Panc1 (cell line): Measurements from ENCODE around the gene MCF2L.

ENCODE experiments used
- POLR2AphosphoS5 ChIP-seq: IDR thresholded peaks from 2 replicates; pipeline ENCODE4 v1.6.1; 2012; ENCODE audit warnings: mild to moderate bottlenecking, low read depth, low read length, moderate library complexity
- TF ChIP-seq, protein P1 (sequence below): fragments of 450-650 bp; IDR thresholded peaks from 2 replicates; pipeline ENCODE4 v1.5.1; 2017; ENCODE audit warnings: mild to moderate bottlenecking

DNA sequence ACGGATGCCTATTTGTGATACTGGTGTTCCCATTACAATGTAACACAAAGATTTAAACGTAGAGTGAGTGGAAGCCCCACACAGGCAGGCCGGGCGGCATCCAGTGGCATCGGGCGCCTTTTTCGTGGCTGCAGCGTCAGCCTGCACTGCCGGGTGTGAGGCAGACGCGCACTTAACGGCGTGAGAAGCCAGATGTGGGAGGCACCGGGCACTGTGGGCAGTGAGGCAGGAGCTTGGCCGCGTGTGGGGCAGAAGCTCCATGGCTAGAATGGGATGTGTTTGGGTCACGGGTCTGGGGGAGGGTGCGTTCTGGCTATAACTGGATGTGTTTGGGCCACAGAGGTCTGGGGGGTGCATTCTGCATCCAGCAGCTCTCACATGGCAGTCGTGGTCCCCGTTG lies 73.4 kb downstream of the MCF2L start:
- TF ChIP-seq, protein P1, sequence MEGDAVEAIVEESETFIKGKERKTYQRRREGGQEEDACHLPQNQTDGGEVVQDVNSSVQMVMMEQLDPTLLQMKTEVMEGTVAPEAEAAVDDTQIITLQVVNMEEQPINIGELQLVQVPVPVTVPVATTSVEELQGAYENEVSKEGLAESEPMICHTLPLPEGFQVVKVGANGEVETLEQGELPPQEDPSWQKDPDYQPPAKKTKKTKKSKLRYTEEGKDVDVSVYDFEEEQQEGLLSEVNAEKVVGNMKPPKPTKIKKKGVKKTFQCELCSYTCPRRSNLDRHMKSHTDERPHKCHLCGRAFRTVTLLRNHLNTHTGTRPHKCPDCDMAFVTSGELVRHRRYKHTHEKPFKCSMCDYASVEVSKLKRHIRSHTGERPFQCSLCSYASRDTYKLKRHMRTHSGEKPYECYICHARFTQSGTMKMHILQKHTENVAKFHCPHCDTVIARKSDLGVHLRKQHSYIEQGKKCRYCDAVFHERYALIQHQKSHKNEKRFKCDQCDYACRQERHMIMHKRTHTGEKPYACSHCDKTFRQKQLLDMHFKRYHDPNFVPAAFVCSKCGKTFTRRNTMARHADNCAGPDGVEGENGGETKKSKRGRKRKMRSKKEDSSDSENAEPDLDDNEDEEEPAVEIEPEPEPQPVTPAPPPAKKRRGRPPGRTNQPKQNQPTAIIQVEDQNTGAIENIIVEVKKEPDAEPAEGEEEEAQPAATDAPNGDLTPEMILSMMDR: no peak
- no peak for TF ChIP-seq POLR2AphosphoS5
